Measurements from ENCODE around the gene CT47B1.
"Not testable (repeated sequence)": the region's sequence is repeated elsewhere in the genome, so short reads cannot be mapped to it uniquely, and the experiment has no call there.

CT47B1 gene

DNA sequence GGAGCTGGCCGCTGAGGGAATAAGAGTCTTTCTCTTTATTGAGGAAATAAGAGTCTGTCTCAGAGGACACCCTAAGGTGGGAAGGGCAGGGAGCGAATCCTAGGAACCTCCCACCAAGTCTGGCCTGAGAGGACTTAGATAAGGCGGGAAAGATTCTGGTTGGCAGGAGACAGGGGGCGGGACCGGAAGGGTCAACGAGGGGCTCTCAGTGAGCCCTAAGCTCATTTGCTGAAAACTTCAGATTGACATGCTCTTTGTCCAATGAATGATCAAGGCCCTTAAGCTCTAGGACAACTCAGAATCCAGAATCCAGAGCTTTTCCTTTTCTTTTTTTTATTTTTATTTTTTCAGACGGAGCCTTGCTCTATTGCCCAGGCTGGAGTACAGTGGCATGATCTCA is at the start of gene CT47B1:
Gene CT47B1 (minus strand): TSS at position 101 of the 400 bp plus-strand sequence. CDS start 196 bp downstream, outside the sequence.
- not testable (repeated sequence) for DNase-seq

DNA sequence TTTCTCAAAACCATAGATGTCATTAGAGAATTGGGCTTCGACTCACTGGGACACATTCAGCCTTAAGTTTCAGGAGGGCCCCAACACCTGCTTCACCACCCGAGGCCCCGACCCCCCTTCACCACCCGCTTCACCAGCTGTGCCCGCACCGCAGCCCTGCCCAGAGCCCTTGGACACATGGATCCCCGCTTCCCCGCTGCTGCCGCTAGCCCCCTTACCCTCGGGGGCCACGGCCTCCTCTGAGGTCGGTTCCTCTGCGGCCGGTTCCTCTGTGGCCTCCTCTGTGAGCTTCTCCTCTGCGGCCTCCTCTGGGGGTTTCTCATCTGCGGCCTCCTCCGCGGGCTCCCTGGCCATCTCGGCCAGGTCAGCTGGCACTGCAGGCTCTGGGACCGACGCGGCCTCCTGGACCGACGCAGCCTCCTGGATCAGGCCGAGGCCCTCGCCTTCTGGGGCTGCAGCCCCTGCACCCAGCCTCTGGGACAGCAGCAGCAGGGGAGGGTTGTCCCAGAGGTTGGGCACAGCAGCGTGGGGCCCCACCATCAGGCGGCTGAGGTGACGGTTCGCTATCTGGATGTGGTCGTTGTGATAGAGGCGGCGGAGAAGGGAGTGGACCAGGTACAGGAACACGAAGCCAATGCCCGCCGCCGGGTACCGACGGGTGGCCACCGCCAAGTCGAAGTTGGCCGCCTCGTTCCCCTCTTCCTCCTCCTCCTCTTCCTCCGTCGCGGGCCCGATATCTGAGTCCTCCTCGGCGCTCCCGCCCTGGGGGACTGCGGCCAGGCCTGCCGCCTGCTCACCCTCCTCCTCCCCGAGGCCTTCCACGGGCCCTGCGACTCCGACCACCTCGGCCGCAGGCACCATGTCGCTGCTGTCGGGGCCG is 748 bp downstream of the CT47B1 start:
- DNase-seq, result no peak

DNA sequence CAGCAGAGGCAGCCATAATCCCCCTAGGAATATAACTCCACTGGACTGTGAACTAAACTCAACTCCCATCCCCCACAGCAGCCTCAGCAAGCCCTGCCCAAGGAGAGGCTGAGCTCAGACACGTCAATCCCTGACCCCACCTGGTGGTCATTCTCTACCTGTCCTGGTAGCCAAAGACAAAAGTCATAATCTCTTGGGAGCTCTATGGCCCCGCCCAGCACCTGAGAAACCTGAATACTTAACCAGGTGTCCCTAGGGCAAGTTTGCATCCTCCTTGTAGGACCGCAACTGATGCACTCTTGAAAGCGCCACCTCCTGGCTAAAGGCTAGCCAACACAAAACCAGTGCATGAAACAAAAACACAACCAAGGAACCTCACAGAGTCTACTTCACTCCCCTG is 18.4 kb downstream of the CT47B1 start:
- DNase-seq, result no peak

DNA sequence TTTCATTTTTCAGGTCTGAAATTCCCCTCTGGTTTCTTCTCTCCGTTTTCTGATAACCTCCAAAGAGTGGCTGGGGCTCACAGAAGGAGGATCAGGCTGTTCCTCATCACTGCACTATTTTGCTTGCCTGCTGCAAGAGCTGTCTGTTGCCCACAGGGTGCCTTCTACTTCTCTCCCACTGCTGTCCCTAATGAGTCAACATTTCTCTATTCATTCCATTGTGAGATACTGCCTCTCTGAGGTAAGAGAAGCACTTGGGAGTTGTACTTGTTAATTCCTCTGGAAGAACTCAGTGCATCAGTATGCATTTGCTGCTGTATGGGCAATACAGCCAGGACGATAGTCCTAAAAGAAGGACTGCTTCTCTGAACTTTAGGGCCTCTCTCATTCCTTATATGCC is 34.8 kb downstream of the CT47B1 start:
- no peak for DNase-seq

DNA sequence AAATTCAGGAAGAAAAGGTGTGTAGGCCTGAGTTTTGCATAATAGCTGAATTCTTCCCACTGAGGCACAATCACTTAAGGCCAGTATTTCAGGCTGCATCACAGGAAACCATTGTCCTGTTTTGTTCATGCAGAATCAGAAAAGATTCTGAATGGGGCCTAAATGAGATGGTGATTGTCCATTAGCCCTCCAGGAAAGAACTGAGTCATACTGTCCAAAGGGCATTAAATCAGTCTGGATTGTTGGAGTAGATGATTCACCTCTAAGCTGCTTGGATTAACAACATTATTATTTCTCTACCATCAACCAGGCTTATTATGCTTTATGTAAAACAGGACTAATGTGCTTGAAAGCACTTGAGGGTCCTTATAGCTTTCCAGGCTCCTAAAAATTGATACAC is 36.2 kb downstream of the CT47B1 start:
- DNase-seq, result no peak

DNA sequence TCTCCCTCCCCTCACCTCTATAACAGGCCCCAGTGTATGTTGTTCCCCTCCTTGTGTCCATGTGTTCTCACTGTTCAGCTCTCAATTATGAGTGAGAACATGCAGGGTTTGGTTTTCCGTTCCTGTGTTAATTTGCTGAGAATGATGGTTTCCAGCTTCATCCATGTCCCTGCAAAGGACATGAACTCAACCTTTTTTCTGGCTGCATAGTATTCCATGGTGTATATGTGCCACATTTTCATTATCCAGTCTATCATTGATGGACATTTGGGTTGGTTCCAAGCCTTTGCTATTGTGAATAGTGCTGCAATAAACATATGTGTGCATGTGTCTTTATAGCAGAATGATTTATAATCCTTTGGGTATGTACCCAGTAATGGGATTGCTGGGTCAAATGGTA is 48.5 kb downstream of the CT47B1 start:
- DNase-seq, result not testable (repeated sequence)

DNA sequence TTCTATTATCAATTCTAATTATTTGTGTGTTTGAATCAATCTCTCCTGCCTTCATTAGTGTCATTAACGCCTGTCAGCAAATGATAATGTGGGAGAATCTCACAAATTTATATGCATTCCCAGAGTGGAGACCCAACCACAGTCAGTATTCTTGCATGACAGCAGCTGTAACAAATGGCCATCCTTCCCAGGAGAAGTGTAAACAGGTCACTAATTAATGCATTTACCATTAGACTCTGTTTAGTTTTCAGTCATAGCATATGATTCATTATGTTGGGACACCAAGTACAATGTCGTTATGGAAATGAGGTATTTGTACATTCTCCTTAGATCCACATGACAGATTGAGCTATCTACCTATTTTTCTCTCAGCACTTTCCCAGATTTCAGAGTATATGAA is 50.5 kb downstream of the CT47B1 start:
- no peak for DNase-seq

DNA sequence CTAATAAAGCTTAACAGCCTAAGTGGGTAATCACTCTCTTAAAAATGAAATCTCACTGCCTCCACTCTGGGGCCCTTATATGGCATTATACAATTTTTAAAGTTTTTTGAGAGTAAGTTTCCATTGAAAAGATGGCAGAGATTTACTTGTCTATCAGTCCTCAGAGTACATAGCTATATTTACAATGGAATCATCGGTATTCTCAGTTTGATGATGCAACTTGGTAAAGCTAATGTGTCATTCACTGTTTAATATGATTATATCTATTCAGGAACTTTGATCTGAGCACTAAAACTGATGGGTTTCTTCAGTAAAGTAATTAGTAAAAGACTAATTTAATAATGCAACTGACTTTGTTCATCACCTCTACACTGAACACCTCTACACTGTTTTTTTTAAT is 51.6 kb downstream of the CT47B1 start:
- DNase-seq, result no peak

DNA sequence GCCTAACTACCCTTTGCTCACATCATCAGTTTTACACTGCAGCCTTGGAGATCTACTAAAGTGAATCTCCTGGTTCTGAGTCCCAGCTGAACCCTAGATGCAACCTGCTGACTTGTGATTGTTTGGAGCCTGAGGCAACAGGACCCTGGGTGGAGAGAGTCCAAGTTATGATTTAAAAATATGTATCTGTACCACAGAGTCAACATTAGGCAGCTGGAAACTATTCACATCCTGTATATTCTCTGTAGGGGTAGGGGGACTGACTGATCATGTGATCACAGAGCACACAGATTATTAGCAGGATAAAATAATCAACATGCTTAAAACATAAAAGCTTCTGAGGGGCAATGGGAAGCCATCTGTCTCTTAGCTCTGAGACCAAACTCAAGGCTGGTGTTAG is 52.1 kb downstream of the CT47B1 start:
- no peak for DNase-seq
